Inferior parietal cortex (tissue), 1 donor: ENCODE measurements around the gene RHD.
"Not testable (repeated sequence)": the region's sequence is repeated elsewhere in the genome, so short reads cannot be mapped to it uniquely, and the experiment has no call there.

ENCODE experiments used
- DNase-seq: peaks from one replicate; pipeline ENCODE4 v3.0.0-alpha.2; 2016; ENCODE audit errors: extremely low spot score

RHD gene

DNA sequence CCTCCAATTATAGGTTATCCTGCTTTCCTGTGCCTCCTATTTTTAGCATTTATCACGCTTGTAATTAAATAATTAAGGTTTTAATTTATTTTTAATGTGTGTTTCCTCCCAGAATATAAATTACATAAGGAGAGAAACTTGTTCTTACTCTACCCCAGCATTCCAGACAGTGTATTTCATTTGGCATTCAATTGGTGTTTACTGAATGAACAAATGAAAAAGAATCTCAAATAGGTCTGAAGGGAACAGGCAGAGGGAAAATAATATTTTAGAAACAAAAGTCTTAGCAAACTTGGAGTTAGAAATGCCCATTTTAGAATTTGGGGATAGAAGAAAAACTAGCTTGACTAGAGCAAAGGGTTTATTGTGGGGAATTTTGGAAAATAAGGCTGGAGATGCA is 15.1 kb upstream of the RHD start:
- DNase-seq: no peak

DNA sequence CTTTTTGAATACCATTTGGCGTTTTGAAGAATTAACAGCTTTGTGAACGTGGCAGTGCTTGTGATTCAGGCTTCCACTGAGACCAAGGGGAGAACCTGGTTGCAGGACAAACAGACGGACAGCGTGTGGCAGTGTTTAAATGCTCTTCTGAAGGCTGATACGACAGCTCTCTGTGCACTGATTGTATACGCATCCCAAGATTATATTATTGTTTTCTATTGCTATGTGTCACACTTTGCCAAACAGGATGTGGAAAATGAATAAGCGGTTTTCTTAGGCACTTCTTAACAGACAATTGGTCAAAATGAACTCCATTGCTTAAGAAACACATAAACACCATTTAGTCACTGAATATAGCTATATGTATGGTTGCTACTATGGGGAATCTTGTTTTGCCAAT is 12.5 kb upstream of the RHD start:
- DNase-seq: not testable (repeated sequence)

DNA sequence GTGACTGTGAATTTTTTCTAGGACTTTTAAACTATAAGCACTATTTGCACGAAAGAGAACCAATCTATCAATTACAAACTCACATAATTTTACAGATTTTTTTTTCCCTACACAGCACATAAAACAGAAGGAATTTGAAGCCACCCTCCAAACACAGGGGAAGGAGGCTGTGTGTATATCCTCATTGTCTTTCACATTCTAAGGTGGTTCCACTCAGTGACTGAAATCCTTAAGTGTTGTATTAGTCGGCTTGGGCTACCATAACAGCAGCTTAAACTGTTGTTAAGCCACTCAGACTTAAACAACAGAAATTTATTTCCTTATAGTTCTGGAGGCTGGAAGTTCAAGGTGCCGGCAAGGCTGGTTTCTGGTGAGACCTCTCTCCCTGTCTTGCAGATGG is 12.0 kb upstream of the RHD start:
- DNase-seq: not testable (repeated sequence)

DNA sequence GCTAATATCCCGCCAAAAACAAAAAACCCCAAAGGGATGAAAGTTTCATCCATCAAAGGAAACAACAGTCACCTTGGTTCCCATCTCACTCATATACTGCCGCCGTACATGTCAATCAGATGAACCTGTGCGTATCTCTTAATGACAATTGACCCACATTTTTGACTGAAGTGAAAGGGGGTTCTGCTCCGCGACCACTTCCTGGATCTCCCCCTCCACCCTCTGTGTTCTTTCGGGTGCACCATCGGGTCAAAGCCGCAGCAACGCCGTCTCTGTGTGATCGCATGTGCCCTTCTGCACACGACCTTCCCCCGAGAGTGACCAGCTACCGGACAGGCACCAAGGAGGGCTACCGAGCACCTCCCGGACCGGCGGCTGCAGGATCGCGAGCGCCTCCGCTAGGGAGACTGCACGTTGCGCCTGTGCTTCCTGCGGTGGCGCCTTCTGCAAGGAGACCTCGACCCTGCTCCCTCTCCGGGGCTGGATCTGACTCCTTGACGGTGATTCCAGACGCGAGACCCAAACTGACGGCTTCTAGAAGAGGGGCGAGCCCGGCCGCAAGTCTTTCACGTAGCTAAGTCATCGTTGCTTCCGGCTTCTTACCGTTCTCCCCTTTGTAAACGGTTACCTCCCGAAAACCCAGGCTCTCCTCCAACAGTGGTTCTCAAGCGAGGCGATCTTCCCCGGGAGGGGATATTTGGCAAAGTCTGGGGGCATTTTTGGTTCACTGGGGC is 5.6 kb upstream of the RHD start:
- not testable (repeated sequence) for DNase-seq

DNA sequence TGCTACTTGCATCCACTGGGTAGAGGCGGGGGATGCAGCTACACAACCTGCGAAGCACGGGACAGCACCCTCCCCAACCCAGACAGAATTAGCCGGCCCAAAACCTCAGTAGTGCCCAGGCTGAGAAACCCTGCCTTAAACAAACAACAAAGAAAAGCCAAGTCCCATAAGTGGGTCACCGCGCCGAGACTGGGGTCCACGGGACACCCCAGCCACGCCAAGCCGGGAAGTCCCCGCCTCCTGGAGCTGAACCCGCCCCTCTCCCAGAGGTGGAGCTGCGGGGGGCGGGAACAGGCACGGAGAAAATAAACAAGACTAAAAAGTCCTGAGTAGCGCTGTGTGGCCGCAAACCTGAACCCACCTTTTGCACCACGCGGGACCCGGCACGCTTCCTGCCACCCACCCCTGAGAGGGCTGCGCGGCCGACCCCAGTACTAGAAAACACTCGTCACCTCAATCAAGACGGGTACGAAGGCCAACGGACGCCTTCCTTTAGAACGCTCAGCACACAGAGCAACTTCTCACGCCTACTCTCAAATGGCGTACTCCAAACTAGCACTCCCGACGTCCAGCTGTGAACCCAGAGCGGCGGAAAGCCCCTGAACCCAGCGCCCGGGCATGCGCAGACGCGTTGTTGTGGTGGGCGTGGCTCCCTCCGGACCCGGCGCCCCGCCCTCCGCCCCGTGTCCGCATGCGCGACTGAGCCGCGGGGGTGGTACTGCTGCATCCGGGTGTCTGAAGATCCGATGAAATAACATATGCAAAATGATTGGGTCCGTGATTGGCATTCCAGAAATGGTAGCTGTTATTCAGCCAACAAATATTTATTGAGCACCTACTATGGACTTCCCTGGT is 4.8 kb upstream of the RHD start:
- DNase-seq: peak; percentile 51

DNA sequence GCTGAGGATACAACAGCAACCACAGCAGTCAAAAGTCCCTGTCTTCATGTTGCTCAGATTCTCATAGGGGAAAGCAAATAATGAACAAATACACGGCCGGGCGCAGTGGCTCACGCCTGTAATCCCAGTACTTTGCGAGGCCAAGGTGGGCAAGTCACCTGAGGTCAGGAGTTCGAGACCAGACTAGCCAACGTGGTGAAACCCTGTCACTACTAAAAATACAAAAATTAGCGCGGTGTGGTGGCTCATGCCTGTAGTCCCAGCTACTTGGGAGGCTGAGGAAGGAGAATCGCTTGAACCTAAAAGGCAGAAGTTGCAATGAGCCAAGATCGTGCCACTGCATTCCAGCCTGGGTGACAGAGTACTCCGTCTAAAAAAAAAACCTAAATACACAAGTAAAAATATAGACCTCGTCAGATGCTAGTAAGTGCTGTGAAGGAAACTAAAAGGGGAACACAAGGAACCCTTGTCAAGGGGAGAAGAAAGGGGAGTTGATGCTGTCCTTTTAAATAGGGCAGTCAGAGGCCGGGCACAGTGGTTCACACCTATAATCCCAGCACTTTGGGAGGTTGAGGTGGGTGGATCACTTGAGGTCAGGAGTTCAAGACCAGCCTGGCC is 4.1 kb upstream of the RHD start:
- not testable (repeated sequence) for DNase-seq

DNA sequence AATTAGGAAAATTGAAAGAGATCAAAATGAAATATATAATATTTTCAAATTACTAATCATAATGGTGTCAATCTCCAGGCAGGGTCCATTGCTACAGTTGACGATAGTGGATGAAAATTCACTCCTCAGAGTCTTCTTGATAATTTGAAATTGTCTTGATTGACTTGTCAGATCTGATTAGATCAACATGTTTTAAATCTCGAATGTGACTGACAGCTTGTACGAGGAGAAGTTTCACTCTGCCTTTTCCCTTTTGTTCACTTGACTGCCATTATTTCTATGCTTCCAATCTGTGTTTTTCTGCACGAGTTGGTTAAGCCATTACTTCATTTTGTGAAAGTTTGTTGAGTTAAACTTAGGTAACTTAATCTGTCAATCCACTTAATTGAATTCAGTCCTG is 3.3 kb downstream of the RHD start:
- DNase-seq: not testable (repeated sequence)

DNA sequence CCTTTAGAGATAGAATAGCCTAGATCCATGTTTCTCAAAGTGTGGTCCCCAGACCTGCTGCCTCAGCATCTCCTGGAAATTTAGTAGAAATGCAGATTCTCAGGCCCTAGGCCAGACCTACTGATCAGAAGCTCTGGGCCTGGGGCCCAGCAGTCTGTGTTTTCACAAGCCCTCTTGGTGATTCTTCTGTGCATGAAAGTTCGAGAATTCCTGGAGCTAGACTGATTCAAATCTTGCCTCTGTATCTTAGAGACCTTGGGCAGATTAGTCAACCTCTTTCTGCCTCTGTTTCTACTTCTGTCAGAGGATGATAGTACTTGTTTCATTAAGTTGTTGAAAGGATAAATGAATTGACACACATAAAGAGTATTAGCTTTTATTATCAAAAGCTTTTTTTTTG is 5.0 kb downstream of the RHD start:
- not testable (repeated sequence) for DNase-seq

DNA sequence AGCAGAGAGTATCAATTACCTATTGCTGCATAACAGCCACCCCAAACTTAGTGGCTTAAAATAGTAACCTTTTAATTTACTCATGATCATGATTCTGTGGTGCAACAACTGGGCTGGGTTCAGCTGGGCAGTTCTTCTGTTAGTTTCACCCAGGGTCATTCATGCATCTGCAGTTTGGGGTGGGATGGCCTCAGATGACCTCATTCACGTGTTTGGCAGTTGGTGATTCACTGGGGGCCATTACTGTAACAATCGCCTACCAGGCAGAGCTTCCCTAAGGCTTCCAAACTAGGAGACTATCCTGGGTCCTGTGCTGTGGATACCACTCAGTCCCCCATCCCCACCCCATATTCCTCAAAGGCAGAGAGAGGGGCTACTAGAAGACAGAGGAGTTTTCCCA is 6.0 kb downstream of the RHD start:
- DNase-seq: not testable (repeated sequence)

DNA sequence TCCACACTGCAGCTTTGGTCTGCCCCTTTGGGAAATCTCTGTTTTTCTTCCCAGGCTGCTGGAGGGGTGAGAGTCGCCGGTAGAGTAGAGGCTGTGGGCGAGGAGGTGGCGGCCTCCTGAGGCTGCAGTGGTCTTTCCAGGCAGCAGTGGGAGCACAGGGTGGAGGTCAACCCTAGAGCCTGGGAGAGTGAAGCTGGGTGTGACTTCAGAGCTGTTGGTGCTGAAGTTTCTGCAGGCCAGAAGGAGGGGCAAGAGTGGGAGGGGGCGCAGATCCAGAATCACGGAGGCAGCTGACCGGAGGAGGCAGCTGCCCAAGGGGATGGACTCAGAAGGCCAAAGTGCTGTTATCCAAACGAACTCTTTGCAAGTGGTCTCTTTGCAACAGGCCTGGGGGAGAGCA is 6.5 kb downstream of the RHD start:
- not testable (repeated sequence) for DNase-seq

DNA sequence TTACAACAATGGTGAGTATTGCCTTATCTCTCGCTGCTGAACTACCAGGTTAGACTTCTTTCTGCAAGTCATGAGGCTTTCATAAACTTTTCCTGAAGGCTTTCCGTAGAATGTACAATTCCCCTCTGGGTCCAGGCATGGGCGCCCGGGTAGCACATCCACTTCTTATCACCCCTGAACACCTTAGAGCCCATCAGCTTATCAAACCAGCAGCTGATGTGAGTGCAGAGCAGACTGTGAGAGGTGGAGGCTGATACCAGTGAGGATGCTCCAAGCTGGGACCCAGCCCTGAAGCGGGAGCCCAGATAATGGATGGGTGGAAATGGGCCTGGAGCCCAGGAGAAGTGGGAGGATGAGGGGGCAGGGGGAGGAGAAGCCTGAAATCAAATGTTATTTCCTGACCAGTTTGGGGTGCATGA is 7.4 kb downstream of the RHD start:
- not testable (repeated sequence) for DNase-seq

DNA sequence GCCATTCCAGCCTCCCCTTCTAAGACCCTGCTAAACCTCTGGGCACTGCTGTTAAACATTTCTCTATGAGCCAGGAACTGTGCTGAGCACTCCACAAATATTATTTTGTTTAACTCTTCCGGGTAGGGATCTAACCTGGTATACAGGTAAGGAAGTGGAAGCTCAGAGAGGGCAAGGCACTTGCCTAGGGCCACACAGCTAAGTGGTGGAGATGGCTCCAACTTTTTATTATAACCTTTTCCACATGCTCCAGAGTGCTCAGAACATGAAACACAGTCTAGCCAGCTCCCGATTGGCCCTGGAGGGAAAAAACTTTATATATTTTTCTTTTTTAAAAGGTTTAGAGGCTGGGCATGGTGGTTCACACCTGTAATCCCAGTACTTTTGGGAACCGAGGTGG is 13.6 kb downstream of the RHD start:
- not testable (repeated sequence) for DNase-seq

DNA sequence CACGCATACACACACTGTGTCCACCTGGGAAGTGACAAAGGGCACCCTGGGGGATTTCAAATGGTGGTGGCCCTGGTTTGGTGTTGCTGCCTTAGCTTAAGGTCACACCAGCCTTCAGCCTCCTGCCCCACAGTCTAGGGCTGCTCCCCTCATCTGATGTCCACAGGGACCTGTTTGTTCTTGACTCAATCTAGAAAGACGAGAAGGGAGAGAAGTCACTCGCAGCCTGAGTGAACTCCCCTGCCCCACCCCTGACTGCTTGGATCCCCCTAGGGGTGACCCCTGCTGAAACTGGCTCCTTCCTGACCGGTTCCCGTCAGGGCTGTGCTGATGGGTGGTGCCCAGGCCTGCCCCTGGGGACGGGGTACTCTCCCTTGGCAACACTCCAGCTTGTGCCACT is 14.9 kb downstream of the RHD start:
- not testable (repeated sequence) for DNase-seq

DNA sequence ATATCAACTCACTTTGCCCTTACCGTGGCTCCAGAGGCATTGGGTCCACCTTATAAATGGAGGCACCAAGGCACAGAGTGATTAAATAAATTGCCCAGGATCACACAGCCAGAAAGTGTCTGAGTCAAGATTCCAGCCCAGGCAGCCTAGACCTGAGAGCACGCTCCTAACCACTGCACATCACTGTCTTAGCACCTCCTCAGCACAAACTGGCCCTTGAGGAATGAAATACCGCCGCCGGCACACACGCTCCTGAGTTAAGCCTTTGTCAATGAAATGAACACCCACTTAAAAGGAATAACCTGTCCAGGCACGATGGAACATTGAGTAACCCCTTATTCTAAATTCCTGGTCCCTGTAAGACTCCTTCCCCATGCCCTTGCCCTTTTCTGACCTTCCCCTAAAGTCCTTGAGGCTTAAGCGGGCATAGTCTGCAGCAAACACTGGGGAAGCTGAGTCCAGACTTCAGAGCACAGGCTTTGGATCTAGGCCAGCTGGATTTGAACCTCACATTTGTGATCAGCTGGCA is 16.3 kb downstream of the RHD start:
- DNase-seq: not testable (repeated sequence)

DNA sequence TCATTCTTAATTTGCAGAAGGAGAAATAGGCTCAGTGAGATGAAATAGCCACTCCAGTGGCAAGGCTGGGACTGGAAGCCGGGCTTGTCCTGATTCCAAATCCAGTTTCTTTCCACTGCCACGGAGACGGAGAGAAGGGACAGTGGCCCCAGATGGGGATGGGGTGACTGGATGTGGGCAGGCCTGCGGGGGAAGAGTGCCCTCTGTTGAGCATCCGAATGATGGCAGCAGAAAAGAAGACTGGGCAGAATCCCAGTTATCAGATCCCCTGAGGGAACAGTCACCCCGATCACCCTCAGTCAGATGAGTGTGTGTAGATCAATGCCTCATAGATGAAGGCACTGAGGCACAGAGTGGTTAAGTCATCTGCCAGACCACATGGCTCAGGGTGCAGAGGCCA is 17.7 kb downstream of the RHD start:
- not testable (repeated sequence) for DNase-seq

DNA sequence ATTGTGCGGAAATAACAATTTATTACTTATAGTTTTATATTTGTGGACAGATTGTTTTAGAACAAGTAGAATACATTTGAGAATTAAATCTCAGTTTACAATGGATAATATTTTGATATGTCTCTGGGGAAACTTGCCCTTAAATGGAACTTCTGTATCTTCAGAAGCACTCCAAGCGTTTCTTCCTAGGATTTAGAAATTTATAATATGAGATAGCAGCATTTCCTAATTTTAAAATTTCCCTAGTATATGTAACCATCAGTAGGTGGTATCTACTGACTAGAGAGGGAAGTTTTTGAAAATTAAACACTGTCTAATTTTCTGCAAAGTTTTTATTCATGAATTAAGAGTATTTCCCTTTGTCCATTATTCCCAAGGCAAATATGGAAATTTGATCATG is 21.1 kb downstream of the RHD start:
- not testable (repeated sequence) for DNase-seq

DNA sequence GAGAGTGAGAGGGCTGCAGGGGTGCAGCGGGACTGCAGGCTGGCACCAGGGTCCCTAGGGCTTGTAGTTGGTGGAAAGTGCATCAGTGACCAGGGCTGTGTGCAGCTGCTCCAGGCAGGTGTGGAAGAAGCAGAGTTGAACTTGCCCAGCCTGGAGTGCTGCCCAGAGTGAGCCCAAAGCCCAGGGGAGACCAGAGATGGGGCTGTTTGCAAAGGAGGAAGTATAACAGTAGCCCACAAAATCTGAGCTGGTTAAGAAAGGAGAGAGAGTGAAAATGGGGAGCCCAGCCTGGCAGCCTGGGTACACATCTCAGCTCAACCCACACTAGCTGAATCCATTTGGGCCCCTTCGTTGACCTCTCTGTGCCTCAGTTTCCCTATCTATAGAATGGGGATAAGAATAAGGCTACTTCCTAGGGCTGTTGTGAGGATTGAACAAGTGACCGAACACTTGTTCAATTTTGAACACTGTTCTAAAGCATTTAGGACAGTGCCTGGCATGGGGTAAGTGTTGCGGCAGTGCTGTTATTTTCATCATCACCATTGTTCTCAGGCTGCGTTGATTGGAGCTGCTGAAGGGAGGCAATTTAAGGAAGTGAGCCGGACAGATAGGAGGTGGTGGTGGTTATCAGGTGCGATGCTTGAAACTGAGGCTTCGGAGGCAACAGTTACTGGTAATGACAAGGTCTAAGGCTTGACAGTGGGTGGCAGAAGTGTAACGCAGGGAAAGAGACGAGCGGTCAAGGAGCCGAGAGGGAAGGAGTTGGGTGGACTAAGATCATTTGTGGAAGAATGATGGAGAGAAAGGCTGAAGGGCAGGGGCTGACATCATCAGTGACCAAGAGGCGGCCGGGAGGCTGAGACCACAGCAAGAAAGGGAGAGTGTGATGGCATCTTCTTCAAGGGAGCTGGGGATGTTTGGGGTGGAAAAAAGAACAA is 22.8 kb downstream of the RHD start:
- DNase-seq: not testable (repeated sequence)

DNA sequence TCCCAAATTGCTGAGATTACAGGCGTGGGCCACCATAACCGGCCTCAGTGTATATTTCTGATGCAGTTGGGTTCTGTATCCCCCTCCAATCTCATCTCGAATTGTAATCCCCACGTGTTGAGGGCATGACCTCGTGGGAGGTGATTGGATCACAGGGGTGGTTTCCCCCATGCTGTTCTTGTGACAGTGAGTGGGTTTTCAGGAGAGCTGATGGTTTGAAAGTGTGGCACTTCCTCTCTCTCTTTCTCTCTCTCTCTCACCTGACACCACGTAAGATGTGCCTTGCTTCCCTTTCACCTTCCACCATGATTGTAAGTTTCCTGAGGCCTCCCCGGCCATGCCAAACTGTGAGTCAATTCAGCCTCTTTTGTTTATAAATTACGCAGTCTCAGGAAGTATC is 24.2 kb downstream of the RHD start:
- DNase-seq: not testable (repeated sequence)

DNA sequence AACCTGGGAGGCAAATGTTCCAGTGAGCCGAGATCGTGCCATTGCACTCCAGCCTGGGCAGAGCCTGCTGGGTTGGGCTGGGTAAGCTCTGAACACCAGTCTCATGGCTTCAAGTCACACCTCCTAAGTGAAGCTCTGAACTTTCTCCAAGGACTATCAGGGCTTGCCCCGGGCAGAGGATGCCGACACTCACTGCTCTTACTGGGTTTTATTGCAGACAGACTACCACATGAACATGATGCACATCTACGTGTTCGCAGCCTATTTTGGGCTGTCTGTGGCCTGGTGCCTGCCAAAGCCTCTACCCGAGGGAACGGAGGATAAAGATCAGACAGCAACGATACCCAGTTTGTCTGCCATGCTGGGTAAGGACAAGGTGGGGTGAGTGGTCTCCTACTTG is 28.4 kb downstream of the RHD start:
- DNase-seq: not testable (repeated sequence)

DNA sequence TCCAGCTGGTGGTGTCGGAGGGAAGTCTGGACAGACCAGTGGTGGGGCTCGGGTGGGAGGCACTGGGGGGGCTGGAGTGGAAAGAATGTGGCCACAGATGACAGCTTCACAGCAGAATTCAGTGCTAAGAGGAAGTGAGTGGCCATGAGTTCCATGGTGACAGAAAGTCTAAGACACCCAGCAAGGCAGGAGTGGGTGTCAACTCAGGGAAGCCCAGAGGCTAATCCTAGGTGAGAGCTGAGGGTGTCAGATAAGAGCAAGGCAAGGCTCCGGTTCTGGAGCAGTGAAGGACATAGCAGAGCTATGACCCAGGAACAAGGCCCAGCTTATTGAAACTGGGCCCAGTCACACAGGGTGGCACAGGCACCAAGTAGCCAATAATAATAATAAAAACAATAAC is 30.0 kb downstream of the RHD start:
- not testable (repeated sequence) for DNase-seq

DNA sequence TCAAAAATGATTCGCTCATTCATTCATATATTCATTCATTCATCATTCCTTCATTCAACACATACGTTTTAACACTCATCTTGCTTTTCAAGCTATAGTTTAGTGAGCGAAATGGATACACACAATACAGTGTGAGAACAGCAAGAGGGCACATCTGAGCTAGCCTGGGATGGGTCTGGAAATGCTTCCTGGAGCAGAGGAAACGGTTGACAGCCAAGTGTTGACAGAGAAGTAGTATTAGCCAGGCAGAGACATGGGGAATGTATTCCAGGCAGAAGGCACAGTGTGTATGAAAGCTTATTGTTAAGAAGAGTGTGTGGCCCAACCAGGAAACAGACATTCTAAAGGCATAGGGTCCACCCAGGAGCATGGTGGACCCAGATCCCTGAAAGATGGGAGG is 32.6 kb downstream of the RHD start:
- not testable (repeated sequence) for DNase-seq
